GM23338 (cell line): ENCODE data around the gene IPO5.

Source experiments
- CREB1 ChIP-seq: fragments of 250-450 bp; sonication (Bioruptor Pico); IDR thresholded peaks from 2 replicates; pipeline ENCODE4 v1.5.0; 2020; ENCODE audit warnings: low read depth, mild to moderate bottlenecking, moderate library complexity
- CTCF ChIP-seq, 2 experiments: fragments of 200-600 bp in 1 of 2; sonication (generic) in 1 of 2; conservative IDR thresholded peaks; 2 replicates each; pipeline versions ENCODE4 v1.5.1 to v1.6.1; 2016 to 2017; ENCODE audit warnings: antibody characterized with exemption in 2 of 2, low read depth in 2 of 2, mild to moderate bottlenecking in 2 of 2, moderate library complexity in 1 of 2
- ETS1 ChIP-seq: IDR thresholded peaks from 2 replicates; pipeline ENCODE4 v1.6.1; 2016; ENCODE audit warnings: antibody characterized with exemption
- EZH2 ChIP-seq: fragments of 200-600 bp; sonication (generic); IDR thresholded peaks from one replicate; pipeline ENCODE4 v1.8.0; 2017; ENCODE audit warnings: antibody characterized with exemption, mild to moderate bottlenecking, low read depth; ENCODE audit not compliant: unreplicated experiment
- EZH2phosphoT487 ChIP-seq: fragments of 200-600 bp; sonication (generic); IDR thresholded peaks from one replicate; pipeline ENCODE4 v1.8.1; 2018; ENCODE audit warnings: antibody characterized with exemption; ENCODE audit not compliant: unreplicated experiment
- JUNB ChIP-seq: IDR thresholded peaks from one replicate; pipeline ENCODE4 v1.6.1; 2016; ENCODE audit warnings: antibody characterized with exemption; ENCODE audit not compliant: unreplicated experiment
- NANOG ChIP-seq: IDR thresholded peaks from 2 replicates; pipeline ENCODE4 v1.6.1; 2016; ENCODE audit warnings: antibody characterized with exemption, borderline replicate concordance
- POLR2AphosphoS5 ChIP-seq: IDR thresholded peaks from 2 replicates; pipeline ENCODE4 v1.6.1; 2016; ENCODE audit warnings: antibody characterized with exemption, low read depth
- REST ChIP-seq: IDR thresholded peaks from one replicate; pipeline ENCODE4 v1.6.1; 2018; ENCODE audit warnings: antibody characterized with exemption; ENCODE audit not compliant: unreplicated experiment
- STAT1 ChIP-seq: IDR thresholded peaks from one replicate; pipeline ENCODE4 v1.6.1; 2016; ENCODE audit warnings: antibody characterized with exemption; ENCODE audit not compliant: unreplicated experiment
- ZNF114 ChIP-seq: fragments of 250-450 bp; sonication (Bioruptor Pico); IDR thresholded peaks from 2 replicates; pipeline ENCODE4 v1.5.0; 2020; ENCODE audit warnings: mild to moderate bottlenecking, moderate library complexity
- ZNF331 ChIP-seq: fragments of 250-450 bp; sonication (Bioruptor Pico); IDR thresholded peaks from 2 replicates; pipeline ENCODE4 v1.5.0; 2020; ENCODE audit warnings: low read depth, mild to moderate bottlenecking, moderate library complexity
- TF ChIP-seq, protein P1 (sequence below): fragments of 250-450 bp; sonication (Bioruptor Pico); IDR thresholded peaks from 2 replicates; pipeline ENCODE4 v1.5.0; 2020; ENCODE audit warnings: mild to moderate bottlenecking, moderate library complexity

DNA sequence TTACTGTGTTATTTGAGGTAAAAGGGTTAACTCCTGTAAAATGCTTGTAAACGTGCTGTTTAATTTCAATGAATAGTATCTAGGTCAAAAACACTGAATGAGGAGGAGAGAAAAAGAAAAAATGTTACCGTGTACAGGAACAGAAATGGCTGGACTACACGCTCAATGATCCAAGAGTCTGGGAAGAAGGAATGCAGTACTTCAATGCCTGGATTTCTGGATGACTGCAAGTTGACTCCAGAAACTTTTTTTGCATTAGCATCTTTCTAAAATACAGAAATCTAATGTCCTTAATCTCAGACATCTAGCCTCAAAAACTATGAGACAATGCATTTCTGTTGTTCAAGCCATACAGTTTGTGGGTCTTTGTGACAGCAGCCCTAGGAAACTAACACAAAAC, 17.4 kb upstream of the IPO5 start:
- no peak for TF ChIP-seq EZH2
- no peak for TF ChIP-seq CTCF (conservative IDR thresholded peaks at IDR 0.05; ENCODE audit: low read depth in 2 of 2)
- no peak for TF ChIP-seq EZH2phosphoT487
- TF ChIP-seq NANOG, result no peak
- TF ChIP-seq, protein P1, sequence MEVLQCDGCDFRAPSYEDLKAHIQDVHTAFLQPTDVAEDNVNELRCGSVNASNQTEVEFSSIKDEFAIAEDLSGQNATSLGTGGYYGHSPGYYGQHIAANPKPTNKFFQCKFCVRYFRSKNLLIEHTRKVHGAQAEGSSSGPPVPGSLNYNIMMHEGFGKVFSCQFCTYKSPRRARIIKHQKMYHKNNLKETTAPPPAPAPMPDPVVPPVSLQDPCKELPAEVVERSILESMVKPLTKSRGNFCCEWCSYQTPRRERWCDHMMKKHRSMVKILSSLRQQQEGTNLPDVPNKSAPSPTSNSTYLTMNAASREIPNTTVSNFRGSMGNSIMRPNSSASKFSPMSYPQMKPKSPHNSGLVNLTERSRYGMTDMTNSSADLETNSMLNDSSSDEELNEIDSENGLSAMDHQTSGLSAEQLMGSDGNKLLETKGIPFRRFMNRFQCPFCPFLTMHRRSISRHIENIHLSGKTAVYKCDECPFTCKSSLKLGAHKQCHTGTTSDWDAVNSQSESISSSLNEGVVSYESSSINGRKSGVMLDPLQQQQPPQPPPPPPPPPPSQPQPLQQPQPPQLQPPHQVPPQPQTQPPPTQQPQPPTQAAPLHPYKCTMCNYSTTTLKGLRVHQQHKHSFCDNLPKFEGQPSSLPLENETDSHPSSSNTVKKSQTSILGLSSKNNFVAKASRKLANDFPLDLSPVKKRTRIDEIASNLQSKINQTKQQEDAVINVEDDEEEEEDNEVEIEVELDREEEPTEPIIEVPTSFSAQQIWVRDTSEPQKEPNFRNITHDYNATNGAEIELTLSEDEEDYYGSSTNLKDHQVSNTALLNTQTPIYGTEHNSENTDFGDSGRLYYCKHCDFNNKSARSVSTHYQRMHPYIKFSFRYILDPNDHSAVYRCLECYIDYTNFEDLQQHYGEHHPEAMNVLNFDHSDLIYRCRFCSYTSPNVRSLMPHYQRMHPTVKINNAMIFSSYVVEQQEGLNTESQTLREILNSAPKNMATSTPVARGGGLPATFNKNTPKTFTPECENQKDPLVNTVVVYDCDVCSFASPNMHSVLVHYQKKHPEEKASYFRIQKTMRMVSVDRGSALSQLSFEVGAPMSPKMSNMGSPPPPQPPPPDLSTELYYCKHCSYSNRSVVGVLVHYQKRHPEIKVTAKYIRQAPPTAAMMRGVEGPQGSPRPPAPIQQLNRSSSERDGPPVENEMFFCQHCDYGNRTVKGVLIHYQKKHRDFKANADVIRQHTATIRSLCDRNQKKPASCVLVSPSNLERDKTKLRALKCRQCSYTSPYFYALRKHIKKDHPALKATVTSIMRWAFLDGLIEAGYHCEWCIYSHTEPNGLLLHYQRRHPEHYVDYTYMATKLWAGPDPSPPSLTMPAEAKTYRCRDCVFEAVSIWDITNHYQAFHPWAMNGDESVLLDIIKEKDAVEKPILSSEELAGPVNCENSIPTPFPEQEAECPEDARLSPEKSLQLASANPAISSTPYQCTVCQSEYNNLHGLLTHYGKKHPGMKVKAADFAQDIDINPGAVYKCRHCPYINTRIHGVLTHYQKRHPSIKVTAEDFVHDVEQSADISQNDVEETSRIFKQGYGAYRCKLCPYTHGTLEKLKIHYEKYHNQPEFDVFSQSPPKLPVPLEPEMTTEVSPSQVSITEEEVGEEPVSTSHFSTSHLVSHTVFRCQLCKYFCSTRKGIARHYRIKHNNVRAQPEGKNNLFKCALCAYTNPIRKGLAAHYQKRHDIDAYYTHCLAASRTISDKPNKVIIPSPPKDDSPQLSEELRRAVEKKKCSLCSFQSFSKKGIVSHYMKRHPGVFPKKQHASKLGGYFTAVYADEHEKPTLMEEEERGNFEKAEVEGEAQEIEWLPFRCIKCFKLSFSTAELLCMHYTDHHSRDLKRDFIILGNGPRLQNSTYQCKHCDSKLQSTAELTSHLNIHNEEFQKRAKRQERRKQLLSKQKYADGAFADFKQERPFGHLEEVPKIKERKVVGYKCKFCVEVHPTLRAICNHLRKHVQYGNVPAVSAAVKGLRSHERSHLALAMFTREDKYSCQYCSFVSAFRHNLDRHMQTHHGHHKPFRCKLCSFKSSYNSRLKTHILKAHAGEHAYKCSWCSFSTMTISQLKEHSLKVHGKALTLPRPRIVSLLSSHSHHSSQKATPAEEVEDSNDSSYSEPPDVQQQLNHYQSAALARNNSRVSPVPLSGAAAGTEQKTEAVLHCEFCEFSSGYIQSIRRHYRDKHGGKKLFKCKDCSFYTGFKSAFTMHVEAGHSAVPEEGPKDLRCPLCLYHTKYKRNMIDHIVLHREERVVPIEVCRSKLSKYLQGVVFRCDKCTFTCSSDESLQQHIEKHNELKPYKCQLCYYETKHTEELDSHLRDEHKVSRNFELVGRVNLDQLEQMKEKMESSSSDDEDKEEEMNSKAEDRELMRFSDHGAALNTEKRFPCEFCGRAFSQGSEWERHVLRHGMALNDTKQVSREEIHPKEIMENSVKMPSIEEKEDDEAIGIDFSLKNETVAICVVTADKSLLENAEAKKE (CRISPR knock-in tag), result no peak
- no peak for TF ChIP-seq REST
- TF ChIP-seq POLR2AphosphoS5, result no peak
- TF ChIP-seq STAT1, result no peak
- TF ChIP-seq JUNB, result no peak
- no peak for TF ChIP-seq ZNF331 (CRISPR knock-in tag)
- TF ChIP-seq CREB1, result no peak
- TF ChIP-seq ETS1, result no peak
- no peak for TF ChIP-seq ZNF114
